ENCODE measurements around the gene PLPP2.

Gene PLPP2

GRCh38 chr19:338421-338820, 47.2 kb upstream of the PLPP2 start:
- no peaks in the 10 kb centered on the region for H3K27me3 ChIP-seq (ENCODE audit: low read length)
- H3K9ac ChIP-seq (ENCODE audit: low read length), result no peak overlapping the region
- H3F3A ChIP-seq (ENCODE audit: insufficient read depth), result no peaks in the 10 kb centered on the region
- H3K79me2 ChIP-seq (ENCODE audit: insufficient read depth, low read length), result peaks cover 91% of the 10 kb centered on the region
- H3K27ac ChIP-seq (ENCODE audit: low read depth, low read length), result no peak overlapping the region
- no peaks in the 10 kb centered on the region for H3K9me2 ChIP-seq (replicated peaks; ENCODE audit: insufficient read depth, low read length)
- no peak overlapping the region for H2AFZ ChIP-seq (ENCODE audit: low read depth, low read length, severe bottlenecking)
- no peaks in the 10 kb centered on the region for H3K36me3 ChIP-seq (ENCODE audit: low read length)
- H3K9me3 ChIP-seq (ENCODE audit: insufficient read depth, low read length), result no peaks in the 10 kb centered on the region
- H4K20me1 ChIP-seq (ENCODE audit: low read depth, low read length), result peaks cover 10% of the 10 kb centered on the region; the same call in 1 of the 2 replicates
- H3K4me2 ChIP-seq (ENCODE audit: low read depth, low read length, poor library complexity, severe bottlenecking), result no peak overlapping the region
- TF ChIP-seq EZH2phosphoT487 (conservative IDR thresholded peaks at IDR 0.05; ENCODE audit: low read length) (no peak), CTCF (IDR thresholded peaks at IDR 0.05; ENCODE audit: insufficient read depth, low read length, poor library complexity, severe bottlenecking) (no peak)
- no peak overlapping the region for H3K4me3 ChIP-seq (ENCODE audit: insufficient read depth, low read length, poor library complexity, severe bottlenecking)

GRCh38 chr19:336067-336614, 44.9 kb upstream of the PLPP2 start:
- Histone ChIP-seq H3K4me3 (ENCODE audit: insufficient read depth, low read length, poor library complexity, severe bottlenecking) (no peak overlapping the region), H3K27me3 (ENCODE audit: low read length) (no peaks in the 10 kb centered on the region), H2AFZ (ENCODE audit: low read depth, low read length, severe bottlenecking) (no peak overlapping the region), H3K9me3 (ENCODE audit: insufficient read depth, low read length) (no peaks in the 10 kb centered on the region), H3F3A (ENCODE audit: insufficient read depth) (no peaks in the 10 kb centered on the region), H3K9me2 (replicated peaks; ENCODE audit: insufficient read depth, low read length) (no peaks in the 10 kb centered on the region), H3K79me2 (ENCODE audit: insufficient read depth, low read length) (peaks cover 70% of the 10 kb centered on the region), H3K9ac (ENCODE audit: low read length) (no peak overlapping the region), H3K4me2 (ENCODE audit: low read depth, low read length, poor library complexity, severe bottlenecking) (no peak overlapping the region), H3K36me3 (ENCODE audit: low read length) (no peaks in the 10 kb centered on the region), H3K27ac (ENCODE audit: low read depth, low read length) (no peak overlapping the region), H4K20me1 (ENCODE audit: low read depth, low read length) (peaks cover 10% of the 10 kb centered on the region; the same call in 1 of the 2 replicates)
- TF ChIP-seq EZH2phosphoT487 (conservative IDR thresholded peaks at IDR 0.05; ENCODE audit: low read length) (no peak), CTCF (IDR thresholded peaks at IDR 0.05; ENCODE audit: insufficient read depth, low read length, poor library complexity, severe bottlenecking) (no peak)

GRCh38 chr19:335486-336066, 44.4 kb upstream of the PLPP2 start:
- Histone ChIP-seq H3K36me3 (ENCODE audit: low read length) (no peaks in the 10 kb centered on the region), H3F3A (ENCODE audit: insufficient read depth) (no peaks in the 10 kb centered on the region), H2AFZ (ENCODE audit: low read depth, low read length, severe bottlenecking) (no peak overlapping the region), H3K9ac (ENCODE audit: low read length) (no peak overlapping the region), H3K4me2 (ENCODE audit: low read depth, low read length, poor library complexity, severe bottlenecking) (no peak overlapping the region), H3K27me3 (ENCODE audit: low read length) (no peaks in the 10 kb centered on the region), H3K9me3 (ENCODE audit: insufficient read depth, low read length) (no peaks in the 10 kb centered on the region), H3K79me2 (ENCODE audit: insufficient read depth, low read length) (peaks cover 70% of the 10 kb centered on the region), H4K20me1 (ENCODE audit: low read depth, low read length) (peaks cover 10% of the 10 kb centered on the region; the same call in 1 of the 2 replicates), H3K27ac (ENCODE audit: low read depth, low read length) (no peak overlapping the region), H3K9me2 (replicated peaks; ENCODE audit: insufficient read depth, low read length) (no peaks in the 10 kb centered on the region), H3K4me3 (ENCODE audit: insufficient read depth, low read length, poor library complexity, severe bottlenecking) (no peak overlapping the region)
- TF ChIP-seq EZH2phosphoT487 (conservative IDR thresholded peaks at IDR 0.05; ENCODE audit: low read length) (no peak), CTCF (IDR thresholded peaks at IDR 0.05; ENCODE audit: insufficient read depth, low read length, poor library complexity, severe bottlenecking) (no peak)

Data from SU-DHL-6 (cell line).